HepG2 (cell line): ENCODE data around the gene MAN2B2.

Experiments used
- BRCA1 ChIP-seq: sonication (generic); formaldehyde crosslinking; IDR thresholded peaks from 2 replicates; pipeline ENCODE4 v1.4.0; 2020; ENCODE audit warnings: missing genetic modification reagents
- CBX2 ChIP-seq, 2 experiments: fragments of 200-600 bp in 1 of 2; sonication (generic); formaldehyde crosslinking in 1 of 2; IDR thresholded peaks; 2 replicates each; pipeline versions ENCODE4 v1.7.0 to v1.8.1; 2018 to 2022; ENCODE audit warnings: low read depth in 2 of 2, low read length in 1 of 2, mild to moderate bottlenecking in 1 of 2, missing genetic modification reagents in 1 of 2
- GABPA ChIP-seq, 2 experiments: IDR thresholded peaks; 2 replicates each; pipeline ENCODE4 v1.6.1; 2011 to 2016; ENCODE audit warnings: low read depth in 2 of 2, low read length in 1 of 2, missing biosample characterization in 1 of 2, missing genetic modification characterization in 1 of 2
- KLF13 ChIP-seq: sonication (generic); formaldehyde crosslinking; IDR thresholded peaks from 2 replicates; pipeline ENCODE4 v1.4.0; 2020; ENCODE audit warnings: mild to moderate bottlenecking, missing genetic modification reagents
- ZNF207 ChIP-seq: fragments of 450-650 bp; IDR thresholded peaks from 2 replicates; pipeline ENCODE4 v1.6.1; 2016; ENCODE audit warnings: antibody characterized with exemption, borderline replicate concordance
- ZNF274 ChIP-seq: sonication (generic); formaldehyde crosslinking; IDR thresholded peaks from 2 replicates; pipeline ENCODE4 v1.5.1; 2020; ENCODE audit warnings: mild to moderate bottlenecking, missing genetic modification reagents
- TF ChIP-seq, protein P1 (sequence below): sonication (generic); formaldehyde crosslinking; IDR thresholded peaks from 2 replicates; pipeline ENCODE4 v1.5.0; 2020; ENCODE audit warnings: mild to moderate bottlenecking, missing genetic modification reagents, moderate library complexity
- TF ChIP-seq, protein P2 (sequence below): sonication (generic); formaldehyde crosslinking; IDR thresholded peaks from 2 replicates; pipeline ENCODE4 v1.5.1; 2020; ENCODE audit warnings: missing genetic modification reagents, mild to moderate bottlenecking, borderline replicate concordance
- TF ChIP-seq, protein P3 (sequence below): sonication (generic); formaldehyde crosslinking; IDR thresholded peaks from 2 replicates; pipeline ENCODE4 v1.4.0; 2020; ENCODE audit warnings: missing genetic modification reagents

DNA sequence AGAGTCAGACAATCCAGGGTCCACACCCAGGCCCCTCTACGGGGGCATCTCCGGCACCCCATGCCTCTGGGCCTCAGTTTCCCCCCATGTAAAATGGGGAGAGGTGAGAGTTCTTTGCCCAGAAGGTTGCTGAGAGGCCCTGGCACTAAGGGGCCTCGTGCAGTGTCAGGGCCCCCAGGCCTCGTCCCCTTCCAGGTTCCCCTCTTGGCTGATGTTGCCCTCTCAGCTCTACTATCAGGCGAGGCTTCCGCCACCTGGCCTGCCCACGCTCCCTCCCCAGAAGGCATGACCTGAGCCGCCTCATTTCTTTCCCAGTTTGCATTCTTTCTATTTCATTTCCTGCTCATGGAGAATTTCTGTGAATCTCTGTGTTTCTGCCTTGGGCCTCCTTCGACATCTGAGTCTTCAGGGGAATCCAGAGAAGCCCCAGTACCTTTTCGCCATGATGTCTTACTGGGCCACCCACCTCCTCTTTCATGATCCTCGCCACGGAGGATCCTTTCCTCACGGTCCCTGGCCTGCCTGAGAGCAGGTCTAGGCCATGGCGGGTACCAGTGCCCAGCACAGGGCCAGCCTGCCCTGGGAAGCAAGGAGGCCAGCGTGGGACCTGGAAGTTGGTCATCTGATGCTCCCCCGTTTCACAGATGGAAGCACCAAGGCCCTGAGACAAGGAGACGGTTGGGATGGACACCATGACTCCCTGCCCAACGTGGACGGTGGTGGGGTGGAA is 43.6 kb downstream of the MAN2B2 start:
- TF ChIP-seq BRCA1 (CRISPR knock-in tag) (no peak), CBX2 (IDR thresholded peaks at IDR 0.05; ENCODE audit: low read depth, low read length) (no peak), CBX2 (CRISPR knock-in tag; IDR thresholded peaks at IDR 0.05; ENCODE audit: low read depth) (no peak), ZNF274 (CRISPR knock-in tag) (no peak), GABPA (IDR thresholded peaks at IDR 0.05; ENCODE audit: low read depth, low read length) (no peak), GABPA (CRISPR knock-in tag; IDR thresholded peaks at IDR 0.05; ENCODE audit: low read depth) (no peak), ZNF207 (no peak), KLF13 (CRISPR knock-in tag) (no peak)
- TF ChIP-seq, protein P1, sequence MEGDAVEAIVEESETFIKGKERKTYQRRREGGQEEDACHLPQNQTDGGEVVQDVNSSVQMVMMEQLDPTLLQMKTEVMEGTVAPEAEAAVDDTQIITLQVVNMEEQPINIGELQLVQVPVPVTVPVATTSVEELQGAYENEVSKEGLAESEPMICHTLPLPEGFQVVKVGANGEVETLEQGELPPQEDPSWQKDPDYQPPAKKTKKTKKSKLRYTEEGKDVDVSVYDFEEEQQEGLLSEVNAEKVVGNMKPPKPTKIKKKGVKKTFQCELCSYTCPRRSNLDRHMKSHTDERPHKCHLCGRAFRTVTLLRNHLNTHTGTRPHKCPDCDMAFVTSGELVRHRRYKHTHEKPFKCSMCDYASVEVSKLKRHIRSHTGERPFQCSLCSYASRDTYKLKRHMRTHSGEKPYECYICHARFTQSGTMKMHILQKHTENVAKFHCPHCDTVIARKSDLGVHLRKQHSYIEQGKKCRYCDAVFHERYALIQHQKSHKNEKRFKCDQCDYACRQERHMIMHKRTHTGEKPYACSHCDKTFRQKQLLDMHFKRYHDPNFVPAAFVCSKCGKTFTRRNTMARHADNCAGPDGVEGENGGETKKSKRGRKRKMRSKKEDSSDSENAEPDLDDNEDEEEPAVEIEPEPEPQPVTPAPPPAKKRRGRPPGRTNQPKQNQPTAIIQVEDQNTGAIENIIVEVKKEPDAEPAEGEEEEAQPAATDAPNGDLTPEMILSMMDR (CRISPR knock-in tag) = no peak
- TF ChIP-seq, protein P2, sequence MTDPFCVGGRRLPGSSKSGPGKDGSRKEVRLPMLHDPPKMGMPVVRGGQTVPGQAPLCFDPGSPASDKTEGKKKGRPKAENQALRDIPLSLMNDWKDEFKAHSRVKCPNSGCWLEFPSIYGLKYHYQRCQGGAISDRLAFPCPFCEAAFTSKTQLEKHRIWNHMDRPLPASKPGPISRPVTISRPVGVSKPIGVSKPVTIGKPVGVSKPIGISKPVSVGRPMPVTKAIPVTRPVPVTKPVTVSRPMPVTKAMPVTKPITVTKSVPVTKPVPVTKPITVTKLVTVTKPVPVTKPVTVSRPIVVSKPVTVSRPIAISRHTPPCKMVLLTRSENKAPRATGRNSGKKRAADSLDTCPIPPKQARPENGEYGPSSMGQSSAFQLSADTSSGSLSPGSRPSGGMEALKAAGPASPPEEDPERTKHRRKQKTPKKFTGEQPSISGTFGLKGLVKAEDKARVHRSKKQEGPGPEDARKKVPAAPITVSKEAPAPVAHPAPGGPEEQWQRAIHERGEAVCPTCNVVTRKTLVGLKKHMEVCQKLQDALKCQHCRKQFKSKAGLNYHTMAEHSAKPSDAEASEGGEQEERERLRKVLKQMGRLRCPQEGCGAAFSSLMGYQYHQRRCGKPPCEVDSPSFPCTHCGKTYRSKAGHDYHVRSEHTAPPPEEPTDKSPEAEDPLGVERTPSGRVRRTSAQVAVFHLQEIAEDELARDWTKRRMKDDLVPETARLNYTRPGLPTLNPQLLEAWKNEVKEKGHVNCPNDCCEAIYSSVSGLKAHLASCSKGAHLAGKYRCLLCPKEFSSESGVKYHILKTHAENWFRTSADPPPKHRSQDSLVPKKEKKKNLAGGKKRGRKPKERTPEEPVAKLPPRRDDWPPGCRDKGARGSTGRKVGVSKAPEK = no peak
- TF ChIP-seq, protein P3, sequence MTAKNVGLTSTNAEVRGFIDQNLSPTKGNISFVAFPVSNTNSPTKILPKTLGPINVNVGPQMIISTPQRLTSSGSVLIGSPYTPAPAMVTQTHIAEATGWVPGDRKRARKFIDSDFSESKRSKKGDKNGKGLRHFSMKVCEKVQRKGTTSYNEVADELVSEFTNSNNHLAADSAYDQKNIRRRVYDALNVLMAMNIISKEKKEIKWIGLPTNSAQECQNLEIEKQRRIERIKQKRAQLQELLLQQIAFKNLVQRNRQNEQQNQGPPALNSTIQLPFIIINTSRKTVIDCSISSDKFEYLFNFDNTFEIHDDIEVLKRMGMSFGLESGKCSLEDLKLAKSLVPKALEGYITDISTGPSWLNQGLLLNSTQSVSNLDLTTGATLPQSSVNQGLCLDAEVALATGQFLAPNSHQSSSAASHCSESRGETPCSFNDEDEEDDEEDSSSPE = no peak
